Measurements from ENCODE around the gene IL1R2.

IL1R2 gene

DNA sequence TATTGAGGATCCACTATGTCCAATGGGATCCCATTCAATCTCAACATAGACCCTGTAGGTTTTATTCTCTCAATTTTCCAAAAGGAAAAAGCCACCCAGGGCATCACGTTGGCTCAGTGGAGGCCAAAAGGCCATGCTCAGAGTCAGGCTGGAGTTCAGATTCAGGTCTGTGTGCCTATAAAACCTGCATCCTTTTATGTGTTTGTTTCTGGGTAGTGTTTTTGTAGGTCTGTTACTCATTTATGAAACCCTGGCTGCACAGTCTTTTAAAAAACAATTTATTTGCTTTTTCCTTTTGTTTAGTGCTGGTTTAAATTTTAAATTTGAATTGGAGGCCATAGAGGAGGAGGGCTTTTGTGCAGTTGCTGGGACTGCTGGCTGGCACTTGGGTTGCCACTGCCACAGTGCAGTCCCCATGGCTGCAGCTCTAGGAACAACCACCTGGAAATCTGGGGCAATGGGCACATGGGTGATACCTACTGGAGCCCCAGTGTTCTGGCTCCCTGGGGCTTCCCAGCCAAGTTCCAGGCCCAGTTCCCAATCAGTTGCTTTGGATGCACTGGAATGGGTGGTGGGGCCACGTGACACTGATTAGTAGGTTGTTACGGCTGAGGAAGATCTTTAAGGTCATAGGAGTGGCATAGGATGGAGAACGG lies 31.3 kb downstream of the IL1R2 start:
- no peak for DNase-seq (ENCODE audit: low read depth in 2 of 2)

DNA sequence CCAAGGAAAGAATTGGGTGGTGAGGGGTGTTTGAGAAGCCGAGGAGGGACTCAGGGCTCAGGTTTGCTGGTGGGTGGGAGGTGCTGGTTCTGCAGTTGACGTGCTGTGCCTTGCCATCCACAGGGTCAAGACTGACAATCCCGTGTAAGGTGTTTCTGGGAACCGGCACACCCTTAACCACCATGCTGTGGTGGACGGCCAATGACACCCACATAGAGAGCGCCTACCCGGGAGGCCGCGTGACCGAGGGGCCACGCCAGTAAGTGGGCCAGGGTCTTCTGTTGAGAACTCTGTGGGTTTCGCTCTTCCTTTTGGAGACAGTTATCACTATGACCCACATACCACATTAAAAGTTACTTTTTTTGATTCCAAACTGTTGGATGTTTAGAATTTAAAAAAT lies 32.6 kb downstream of the IL1R2 start:
- DNase-seq (ENCODE audit: low read depth in 2 of 2) = no peak

- DNase-seq (ENCODE audit: low read depth in 2 of 2) = no peak
Observed at GRCh38 chr2:102025016-102025501, 33.3 kb downstream of the IL1R2 start.

DNA sequence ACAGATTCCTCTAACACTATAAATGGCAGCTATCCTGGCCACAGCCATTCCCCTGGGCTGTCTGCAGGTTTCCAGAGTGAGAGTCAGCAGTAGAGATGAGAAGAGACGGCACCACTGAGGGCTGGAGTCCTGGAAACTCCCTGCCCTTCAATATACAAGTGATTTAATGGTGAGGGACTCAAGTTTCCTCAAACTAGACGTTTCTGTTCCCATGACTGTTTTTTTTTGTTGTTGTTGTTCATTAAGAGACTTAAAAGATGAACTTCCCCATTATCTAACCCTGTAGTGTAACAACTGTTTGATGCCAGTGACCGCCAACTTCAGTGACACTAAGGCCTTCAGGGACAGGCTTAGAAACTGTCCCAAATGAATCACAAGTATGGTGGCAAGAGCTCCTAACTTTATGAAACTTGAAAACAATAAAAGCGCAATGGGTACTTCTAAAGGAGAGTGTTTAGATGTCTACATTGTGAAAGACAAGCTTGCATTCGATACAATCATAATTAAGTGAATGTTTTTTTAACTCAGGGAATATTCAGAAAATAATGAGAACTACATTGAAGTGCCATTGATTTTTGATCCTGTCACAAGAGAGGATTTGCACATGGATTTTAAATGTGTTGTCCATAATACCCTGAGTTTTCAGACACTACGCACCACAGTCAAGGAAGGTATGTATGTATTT lies 34.0 kb downstream of the IL1R2 start:
- no peak for DNase-seq (ENCODE audit: low read depth in 2 of 2)

- no peak for DNase-seq (ENCODE audit: low read depth in 2 of 2)
Observed at GRCh38 chr2:102027036-102027980, 35.5 kb downstream of the IL1R2 start.

- no peak for DNase-seq (ENCODE audit: low read depth in 2 of 2)
Observed at GRCh38 chr2:102028470-102028869, 36.7 kb downstream of the IL1R2 start.

DNA sequence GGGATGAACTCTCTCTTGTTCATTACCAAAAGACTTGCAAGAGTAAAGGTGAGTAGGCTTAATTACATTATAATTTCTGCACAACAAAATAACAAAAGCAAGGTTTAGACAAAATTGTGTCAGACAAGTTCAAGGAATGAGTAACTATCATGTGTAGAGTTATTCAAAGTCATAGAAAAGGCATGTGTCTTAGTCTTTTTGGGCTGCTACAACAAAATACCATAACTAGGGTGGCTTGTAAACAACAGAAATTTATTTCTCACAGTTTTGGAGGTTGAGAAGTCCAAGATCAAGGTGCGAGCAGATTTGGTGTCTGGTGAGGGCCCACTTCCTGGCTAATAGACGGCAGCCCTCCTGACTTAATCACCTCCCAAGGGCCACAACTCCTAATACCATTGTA lies 37.6 kb downstream of the IL1R2 start:
- no peak for DNase-seq (ENCODE audit: low read depth in 2 of 2)

GRCh38 chr2:102029952-102030351 lies 38.2 kb downstream of the IL1R2 start:
- DNase-seq (ENCODE audit: low read depth in 2 of 2) = no peak

DNA sequence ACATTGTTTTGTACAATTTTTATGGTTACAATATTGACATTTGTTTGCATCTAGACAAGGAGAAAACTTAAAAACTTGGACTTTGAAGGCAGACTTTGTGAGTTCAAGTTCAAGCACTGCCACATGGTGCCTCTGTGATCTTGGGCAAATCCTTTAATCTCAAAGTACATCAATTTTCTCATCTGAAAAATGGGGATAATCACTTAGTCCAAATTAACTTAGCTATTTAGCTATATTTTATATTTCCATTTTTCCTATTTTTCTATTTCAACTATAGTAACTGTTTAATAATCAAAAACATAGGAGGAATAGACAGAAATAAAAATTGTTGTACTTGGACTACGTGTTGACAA lies 38.7 kb downstream of the IL1R2 start:
- no peak for DNase-seq (ENCODE audit: low read depth in 2 of 2)

GRCh38 chr2:102030855-102031527 lies 39.2 kb downstream of the IL1R2 start:
- DNase-seq (ENCODE audit: low read depth in 2 of 2) = no peak

GRCh38 chr2:102032368-102033030 lies 40.7 kb downstream of the IL1R2 start:
- DNase-seq (ENCODE audit: low read depth in 2 of 2) = no peak

- DNase-seq (ENCODE audit: low read depth in 2 of 2) = no peak
Observed at GRCh38 chr2:102033031-102033749, 41.4 kb downstream of the IL1R2 start.

GRCh38 chr2:102033750-102034682 lies 42.3 kb downstream of the IL1R2 start:
- DNase-seq (ENCODE audit: low read depth in 2 of 2) = no peak

GRCh38 chr2:102034683-102035548 lies 43.2 kb downstream of the IL1R2 start:
- no peak for DNase-seq (ENCODE audit: low read depth in 2 of 2)

DNA sequence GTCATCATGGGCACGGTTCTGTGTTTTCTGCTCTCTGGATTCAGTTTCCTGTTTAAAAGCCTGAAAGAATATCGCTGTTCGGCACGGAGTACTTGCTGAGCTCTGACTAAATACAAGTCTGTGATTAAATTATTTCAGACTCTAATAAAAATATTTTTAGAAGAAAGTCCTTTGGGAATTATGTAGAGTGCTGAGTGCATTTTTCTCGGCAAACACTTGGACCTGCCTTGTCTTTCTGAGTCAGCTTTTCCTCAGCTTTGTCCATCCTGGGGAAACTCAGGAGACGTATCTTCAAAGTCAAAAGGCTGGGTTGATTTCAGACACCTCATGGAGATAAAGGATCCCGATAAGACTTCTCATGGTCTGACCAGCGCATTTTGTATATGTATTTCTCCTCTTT lies 45.9 kb downstream of the IL1R2 start:
- no peak for DNase-seq (ENCODE audit: low read depth in 2 of 2)

DNA sequence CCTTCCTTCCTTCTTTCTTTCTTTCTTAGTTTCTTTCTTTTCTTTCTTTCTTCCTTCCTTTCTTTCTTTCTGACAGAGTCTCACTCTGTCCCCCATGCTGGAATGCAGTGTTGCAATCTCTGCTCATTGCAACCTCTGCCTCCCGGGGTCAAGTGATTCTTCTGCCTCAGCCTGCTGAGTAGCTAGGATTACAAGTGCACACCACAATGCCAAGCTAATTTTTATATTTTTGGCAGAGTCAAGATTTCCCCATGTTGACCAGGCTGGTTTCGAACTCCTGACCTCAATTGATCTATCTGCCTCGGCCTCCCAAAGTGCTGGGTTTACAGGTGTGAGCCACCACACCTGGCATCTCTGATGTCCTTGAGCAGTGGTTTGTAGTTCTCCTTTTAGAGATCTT lies 48.5 kb downstream of the IL1R2 start:
- DNase-seq (ENCODE audit: low read depth in 2 of 2) = no peak

- DNase-seq (ENCODE audit: low read depth in 2 of 2) = no peak
Observed at GRCh38 chr2:102041351-102041750, 49.6 kb downstream of the IL1R2 start.

GRCh38 chr2:102042196-102043081 lies 50.7 kb downstream of the IL1R2 start:
- DNase-seq (ENCODE audit: low read depth in 2 of 2) = no peak
